ENCODE data around the gene PTPRK.

GRCh38 chr6:128280960-128281359, 239.4 kb downstream of the PTPRK start:
- TF ChIP-seq CTCF (IDR thresholded peaks at IDR 0.05; ENCODE audit: control extremely low read depth in 1 of 3, insufficient read depth in 1 of 3, low read depth in 1 of 3, low read length in 3 of 3) (no peak), TAF1 (IDR thresholded peaks at IDR 0.05; ENCODE audit: low read depth, low read length) (no peak), POLR2A (IDR thresholded peaks at IDR 0.05; ENCODE audit: control extremely low read depth in 1 of 2, low read depth in 2 of 2, low read length in 2 of 2) (no peak), POLR2AphosphoS5 (IDR thresholded peaks at IDR 0.05; ENCODE audit: low read depth, low read length) (no peak), EZH2 (IDR thresholded peaks at IDR 0.05; ENCODE audit: low read depth, low read length, severe bottlenecking) (no peak), GTF2F1 (IDR thresholded peaks at IDR 0.05; ENCODE audit: borderline replicate concordance, low read depth, low read length) (no peak), CHD2 (IDR thresholded peaks at IDR 0.05; ENCODE audit: low read length) (no peak), SP2 (IDR thresholded peaks at IDR 0.05; ENCODE audit: low read length) (no peak)
